HCT116 (cell line): ENCODE data around the gene PTCD1. TPM values are rescaled to one million over a fixed set of nuclear protein-coding genes. Genes with fewer than 3 reads are reported as not detected.

Experiments used
- ATAC-seq: fragments of 200-7000 bp; cut with Tn5 transposase; 2 replicates; pipeline ENCODE4 v1.9.1; 2020; ENCODE audit warnings: mild to moderate bottlenecking, moderate library complexity
- BruUV-seq: library from RNA; stranded (reverse); fragments of 400-500 nt; replicated peaks from 2 replicates; lab custom pipeline; 2021; lab: Mats Ljungman, UMichigan
- CTCF ChIA-PET: fragments of 300-600 bp; sonication (Branson Sonifier 250); formaldehyde crosslinking; loops from one replicate; lab custom pipeline; 2021; ENCODE audit warnings: antibody characterized with exemption; lab: Charles Lee
- POLR2A ChIA-PET: fragments of 300-600, 350-600 bp; sonication (Branson Sonifier 250); formaldehyde crosslinking; loops from one replicate; lab custom pipeline; 2021; ENCODE audit warnings: antibody characterized with exemption; lab: Charles Lee
- RAD21 ChIA-PET, 2 experiments: fragments of 300-600 bp; sonication (Branson Sonifier 250); formaldehyde crosslinking; loops; one replicate each; lab custom pipeline; 2023; ENCODE audit warnings: low total read pairs in 2 of 2; ENCODE audit not compliant: uncharacterized antibody in 2 of 2, unreplicated experiment in 2 of 2, low non-redundant PET in 1 of 2; lab: Charles Lee
- DNase-seq: peaks from one replicate; pipeline ENCODE4 v3.0.0-alpha.2; 2010; ENCODE audit warnings: low read depth, low spot score
- H2AFZ ChIP-seq: fragments of 200-600 bp; shearing (Covaris generic), sonication (generic); 2 replicates; pipeline ENCODE4 v1.6.1; 2017; ENCODE audit warnings: low read depth, mixed run types, mixed read lengths, antibody characterized with exemption, low read length; ENCODE audit not compliant: poor library complexity, severe bottlenecking
- H3K27ac ChIP-seq: 2 replicates; pipeline ENCODE4 v1.5.1; 2012; ENCODE audit warnings: low read depth, low read length
- H3K27me3 ChIP-seq: fragments of 200-600 bp; sonication (generic); 2 replicates; pipeline ENCODE4 v1.6.1; 2016; ENCODE audit warnings: mixed run types, low read length, mixed read lengths; ENCODE audit not compliant: insufficient read depth
- H3K36me3 ChIP-seq, 2 experiments: fragments of 200-500 bp in 1 of 2; fragments of 200-600 bp in 1 of 2; sonication (Bioruptor generic) in 1 of 2; sonication (generic) in 1 of 2; 2 replicates each; pipeline versions ENCODE4 v1.5.1 to v1.6.1; 2014 to 2016; ENCODE audit warnings: low read length in 2 of 2, inconsistent platforms in 1 of 2, mixed read lengths in 1 of 2, mixed run types in 1 of 2; ENCODE audit not compliant: insufficient read depth in 2 of 2, control insufficient read depth in 1 of 2
- H3K4me1 ChIP-seq, 2 experiments: fragments of 200-600 bp in 1 of 2; sonication (generic) in 1 of 2; 2 replicates each; pipeline versions ENCODE4 v1.5.1 to v1.6.1; 2012 to 2017; ENCODE audit warnings: low read length in 2 of 2, inconsistent platforms in 1 of 2, mild to moderate bottlenecking in 1 of 2, mixed read lengths in 1 of 2, mixed run types in 1 of 2, moderate library complexity in 1 of 2; ENCODE audit not compliant: insufficient read depth in 2 of 2, control insufficient read depth in 1 of 2
- H3K4me2 ChIP-seq: fragments of 200-600 bp; sonication (generic); 2 replicates; pipeline ENCODE4 v1.6.1; 2017; ENCODE audit warnings: mixed run types, low read length, mixed read lengths
- H3K4me3 ChIP-seq, 2 experiments: fragments of 200-600 bp in 1 of 2; sonication (generic) in 1 of 2; replicated peaks in 1 of 2; 2 replicates each; pipeline ENCODE4 v1.5.1; 2011 to 2016; ENCODE audit warnings: low read length in 2 of 2, control low read depth in 1 of 2, low read depth in 1 of 2, mild to moderate bottlenecking in 1 of 2, mixed read lengths in 1 of 2, mixed run types in 1 of 2
- H3K79me2 ChIP-seq: fragments of 200-600 bp; sonication (generic); 2 replicates; pipeline ENCODE4 v1.6.1; 2017; ENCODE audit warnings: mild to moderate bottlenecking, mixed run types, low read length, moderate library complexity, mixed read lengths; ENCODE audit not compliant: insufficient read depth
- H3K9ac ChIP-seq: fragments of 200-600 bp; sonication (generic); 2 replicates; pipeline ENCODE4 v1.6.1; 2016; ENCODE audit warnings: low read length, mixed read lengths
- H3K9me2 ChIP-seq: fragments of 200-600 bp; sonication (generic), shearing (Covaris generic); 2 replicates; pipeline ENCODE4 v1.6.1; 2017; ENCODE audit warnings: mixed run types, mild to moderate bottlenecking, moderate library complexity; ENCODE audit not compliant: insufficient read depth
- H3K9me3 ChIP-seq, 2 experiments: fragments of 200-500 bp in 1 of 2; fragments of 200-600 bp in 1 of 2; sonication (Bioruptor generic) in 1 of 2; sonication (generic) in 1 of 2; 2 replicates each; pipeline ENCODE4 v1.6.1; 2014 to 2017; ENCODE audit warnings: low read length in 2 of 2, mixed read lengths in 2 of 2, inconsistent platforms in 1 of 2, low read depth in 1 of 2, mild to moderate bottlenecking in 1 of 2, mixed run types in 1 of 2, moderate library complexity in 1 of 2; ENCODE audit not compliant: control insufficient read depth in 1 of 2, insufficient read depth in 1 of 2
- H4K20me1 ChIP-seq: fragments of 200-600 bp; sonication (generic), shearing (Covaris generic); 2 replicates; pipeline ENCODE4 v1.6.1; 2017; ENCODE audit warnings: mixed run types, mild to moderate bottlenecking, moderate library complexity; ENCODE audit not compliant: insufficient read depth
- CBX3 ChIP-seq: IDR thresholded peaks from 2 replicates; pipeline ENCODE4 v1.6.1; 2012; ENCODE audit warnings: low read depth
- CEBPB ChIP-seq: IDR thresholded peaks from 2 replicates; pipeline ENCODE4 v1.6.1; 2012; ENCODE audit warnings: low read depth
- EGR1 ChIP-seq: IDR thresholded peaks from 2 replicates; pipeline ENCODE4 v1.6.1; 2012; ENCODE audit warnings: low read depth
- EZH2 ChIP-seq: fragments of 200-600 bp; sonication (generic); IDR thresholded peaks from 2 replicates; pipeline ENCODE4 v1.6.1; 2017; ENCODE audit warnings: antibody characterized with exemption, mixed run types
- EZH2phosphoT487 ChIP-seq: fragments of 200-600 bp; IDR thresholded peaks from 2 replicates; pipeline ENCODE4 v1.6.1; 2018; ENCODE audit warnings: antibody characterized with exemption, borderline replicate concordance
- FOSL1 ChIP-seq: IDR thresholded peaks from 2 replicates; pipeline ENCODE4 v1.6.1; 2012; ENCODE audit warnings: low read depth
- POLR2A ChIP-seq: IDR thresholded peaks from 2 replicates; pipeline ENCODE4 v1.7.0; 2011; ENCODE audit warnings: borderline replicate concordance; ENCODE audit not compliant: insufficient read depth, insufficient read length; ENCODE audit errors: extremely low read depth
- POLR2AphosphoS5 ChIP-seq: IDR thresholded peaks from 2 replicates; pipeline ENCODE4 v1.6.1; 2011; ENCODE audit warnings: mild to moderate bottlenecking, low read depth, low read length, moderate library complexity
- RAD21 ChIP-seq: IDR thresholded peaks from 2 replicates; pipeline ENCODE4 v1.6.1; 2012; ENCODE audit warnings: low read depth, mild to moderate bottlenecking
- SIN3A ChIP-seq: IDR thresholded peaks from 2 replicates; pipeline ENCODE4 v1.6.1; 2012; ENCODE audit warnings: low read depth
- TCF7L2 ChIP-seq: IDR thresholded peaks from 2 replicates; pipeline ENCODE4 v1.7.0; 2011; ENCODE audit warnings: borderline replicate concordance, inconsistent platforms; ENCODE audit not compliant: insufficient read depth, insufficient read length; ENCODE audit errors: extremely low read depth
- intact Hi-C: fragments of 100-400 bp; cut with micrococcal nuclease; formaldehyde crosslinking; loops from 2 replicates; pipeline ENCODE4 v1.10.0; 2022
- total RNA-seq: library from RNA; stranded (reverse); gene quantifications from one replicate; pipeline ENCODE4 v1.2.1, GENCODE V29; 2021; ENCODE audit not compliant: unreplicated experiment
- TF ChIP-seq, protein P1 (sequence below): IDR thresholded peaks from 2 replicates; pipeline ENCODE4 v1.6.1; 2011; ENCODE audit warnings: mild to moderate bottlenecking, low read length, moderate library complexity; ENCODE audit not compliant: insufficient replicate concordance; ENCODE audit errors: extremely low read depth
- TF ChIP-seq, protein P2 (sequence below): IDR thresholded peaks from 2 replicates; pipeline ENCODE4 v1.6.1; 2012; ENCODE audit warnings: low read depth
- TF ChIP-seq, protein P3 (sequence below): IDR thresholded peaks from 2 replicates; pipeline ENCODE4 v1.6.1; 2012
- TF ChIP-seq, protein P4 (sequence below), 3 experiments: fragments of 200-600 bp in 1 of 3; sonication (generic) in 1 of 3; IDR thresholded peaks in 2 of 3; conservative IDR thresholded peaks in 1 of 3; 2 replicates each; pipeline ENCODE4 v1.5.1; 2012 to 2017; ENCODE audit warnings: low read depth in 2 of 3, low read length in 2 of 3, antibody characterized with exemption in 1 of 3, borderline replicate concordance in 1 of 3, control low read depth in 1 of 3, mild to moderate bottlenecking in 1 of 3, mixed read lengths in 1 of 3, mixed run types in 1 of 3, moderate library complexity in 1 of 3; ENCODE audit not compliant: insufficient read depth in 1 of 3

Gene PTCD1
- total RNA-seq, 1 experiment from 2014 or later, result 9.2 TPM

DNA sequence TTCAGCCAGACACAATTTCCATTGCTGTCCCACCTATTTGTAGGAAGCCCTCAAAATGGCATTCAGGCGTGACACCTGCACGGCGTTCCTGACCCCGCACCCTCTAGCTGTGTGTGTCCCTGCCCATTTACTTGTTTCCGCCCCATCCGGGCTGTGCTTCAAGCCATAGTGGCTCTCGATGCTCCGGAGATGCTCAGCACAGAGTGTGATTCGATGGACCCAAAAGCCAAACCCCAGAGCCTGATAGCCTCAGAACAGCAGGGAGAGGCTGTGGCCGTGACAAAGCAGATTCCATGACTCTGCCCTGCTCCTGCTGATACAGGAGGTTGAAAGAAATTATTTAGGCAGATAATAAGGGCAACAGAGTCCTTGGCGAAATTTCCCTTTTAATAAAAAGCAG lies 16.4 kb downstream of the PTCD1 start:
- peaks cover 26 to 45% of the 10 kb centered on the region in 2 experiments; a peak in 3 of 4 replicates for H3K36me3 ChIP-seq
- RAD21 ChIA-PET, result no interaction called here
- TF ChIP-seq CBX3 (no peak), EZH2phosphoT487 (no peak), RAD21 (no peak), SIN3A (no peak), EGR1 (no peak), POLR2A (no peak), CEBPB (no peak), TCF7L2 (no peak), EZH2 (no peak), FOSL1 (no peak), POLR2AphosphoS5 (no peak)
- TF ChIP-seq, protein P1, sequence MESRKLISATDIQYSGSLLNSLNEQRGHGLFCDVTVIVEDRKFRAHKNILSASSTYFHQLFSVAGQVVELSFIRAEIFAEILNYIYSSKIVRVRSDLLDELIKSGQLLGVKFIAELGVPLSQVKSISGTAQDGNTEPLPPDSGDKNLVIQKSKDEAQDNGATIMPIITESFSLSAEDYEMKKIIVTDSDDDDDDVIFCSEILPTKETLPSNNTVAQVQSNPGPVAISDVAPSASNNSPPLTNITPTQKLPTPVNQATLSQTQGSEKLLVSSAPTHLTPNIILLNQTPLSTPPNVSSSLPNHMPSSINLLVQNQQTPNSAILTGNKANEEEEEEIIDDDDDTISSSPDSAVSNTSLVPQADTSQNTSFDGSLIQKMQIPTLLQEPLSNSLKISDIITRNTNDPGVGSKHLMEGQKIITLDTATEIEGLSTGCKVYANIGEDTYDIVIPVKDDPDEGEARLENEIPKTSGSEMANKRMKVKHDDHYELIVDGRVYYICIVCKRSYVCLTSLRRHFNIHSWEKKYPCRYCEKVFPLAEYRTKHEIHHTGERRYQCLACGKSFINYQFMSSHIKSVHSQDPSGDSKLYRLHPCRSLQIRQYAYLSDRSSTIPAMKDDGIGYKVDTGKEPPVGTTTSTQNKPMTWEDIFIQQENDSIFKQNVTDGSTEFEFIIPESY, result no peak
- TF ChIP-seq, protein P2, sequence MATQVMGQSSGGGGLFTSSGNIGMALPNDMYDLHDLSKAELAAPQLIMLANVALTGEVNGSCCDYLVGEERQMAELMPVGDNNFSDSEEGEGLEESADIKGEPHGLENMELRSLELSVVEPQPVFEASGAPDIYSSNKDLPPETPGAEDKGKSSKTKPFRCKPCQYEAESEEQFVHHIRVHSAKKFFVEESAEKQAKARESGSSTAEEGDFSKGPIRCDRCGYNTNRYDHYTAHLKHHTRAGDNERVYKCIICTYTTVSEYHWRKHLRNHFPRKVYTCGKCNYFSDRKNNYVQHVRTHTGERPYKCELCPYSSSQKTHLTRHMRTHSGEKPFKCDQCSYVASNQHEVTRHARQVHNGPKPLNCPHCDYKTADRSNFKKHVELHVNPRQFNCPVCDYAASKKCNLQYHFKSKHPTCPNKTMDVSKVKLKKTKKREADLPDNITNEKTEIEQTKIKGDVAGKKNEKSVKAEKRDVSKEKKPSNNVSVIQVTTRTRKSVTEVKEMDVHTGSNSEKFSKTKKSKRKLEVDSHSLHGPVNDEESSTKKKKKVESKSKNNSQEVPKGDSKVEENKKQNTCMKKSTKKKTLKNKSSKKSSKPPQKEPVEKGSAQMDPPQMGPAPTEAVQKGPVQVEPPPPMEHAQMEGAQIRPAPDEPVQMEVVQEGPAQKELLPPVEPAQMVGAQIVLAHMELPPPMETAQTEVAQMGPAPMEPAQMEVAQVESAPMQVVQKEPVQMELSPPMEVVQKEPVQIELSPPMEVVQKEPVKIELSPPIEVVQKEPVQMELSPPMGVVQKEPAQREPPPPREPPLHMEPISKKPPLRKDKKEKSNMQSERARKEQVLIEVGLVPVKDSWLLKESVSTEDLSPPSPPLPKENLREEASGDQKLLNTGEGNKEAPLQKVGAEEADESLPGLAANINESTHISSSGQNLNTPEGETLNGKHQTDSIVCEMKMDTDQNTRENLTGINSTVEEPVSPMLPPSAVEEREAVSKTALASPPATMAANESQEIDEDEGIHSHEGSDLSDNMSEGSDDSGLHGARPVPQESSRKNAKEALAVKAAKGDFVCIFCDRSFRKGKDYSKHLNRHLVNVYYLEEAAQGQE, result no peak
- TF ChIP-seq, protein P3, sequence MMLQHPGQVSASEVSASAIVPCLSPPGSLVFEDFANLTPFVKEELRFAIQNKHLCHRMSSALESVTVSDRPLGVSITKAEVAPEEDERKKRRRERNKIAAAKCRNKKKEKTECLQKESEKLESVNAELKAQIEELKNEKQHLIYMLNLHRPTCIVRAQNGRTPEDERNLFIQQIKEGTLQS, result no peak
- TF ChIP-seq, protein P4, sequence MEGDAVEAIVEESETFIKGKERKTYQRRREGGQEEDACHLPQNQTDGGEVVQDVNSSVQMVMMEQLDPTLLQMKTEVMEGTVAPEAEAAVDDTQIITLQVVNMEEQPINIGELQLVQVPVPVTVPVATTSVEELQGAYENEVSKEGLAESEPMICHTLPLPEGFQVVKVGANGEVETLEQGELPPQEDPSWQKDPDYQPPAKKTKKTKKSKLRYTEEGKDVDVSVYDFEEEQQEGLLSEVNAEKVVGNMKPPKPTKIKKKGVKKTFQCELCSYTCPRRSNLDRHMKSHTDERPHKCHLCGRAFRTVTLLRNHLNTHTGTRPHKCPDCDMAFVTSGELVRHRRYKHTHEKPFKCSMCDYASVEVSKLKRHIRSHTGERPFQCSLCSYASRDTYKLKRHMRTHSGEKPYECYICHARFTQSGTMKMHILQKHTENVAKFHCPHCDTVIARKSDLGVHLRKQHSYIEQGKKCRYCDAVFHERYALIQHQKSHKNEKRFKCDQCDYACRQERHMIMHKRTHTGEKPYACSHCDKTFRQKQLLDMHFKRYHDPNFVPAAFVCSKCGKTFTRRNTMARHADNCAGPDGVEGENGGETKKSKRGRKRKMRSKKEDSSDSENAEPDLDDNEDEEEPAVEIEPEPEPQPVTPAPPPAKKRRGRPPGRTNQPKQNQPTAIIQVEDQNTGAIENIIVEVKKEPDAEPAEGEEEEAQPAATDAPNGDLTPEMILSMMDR (IDR thresholded peaks at IDR 0.05 in 2 of 3, conservative IDR thresholded peaks at IDR 0.05 in 1 of 3; ENCODE audit: borderline replicate concordance in 1 of 3, insufficient read depth in 1 of 3, low read depth in 2 of 3, low read length in 2 of 3), result no peak
- no TSS peak for BruUV-seq
- no peak overlapping the region for H2AFZ ChIP-seq
- no peaks in the 10 kb centered on the region for H3K4me1 ChIP-seq
- no peak overlapping the region for H3K4me2 ChIP-seq
- H4K20me1 ChIP-seq, result no peaks in the 10 kb centered on the region
- no peaks in the 10 kb centered on the region for H3K27me3 ChIP-seq
- H3K4me3 ChIP-seq, result no peak overlapping the region
- ATAC-seq, result no peak
- H3K27ac ChIP-seq, result no peak overlapping the region; the same call in 1 of the 2 replicates
- POLR2A ChIA-PET, result interaction anchor here (0.9 to 1.7 kb wide), 2 partner anchors 8 to 13 kb away, joined by 3 to 4 read pairs; partner anchors contain the start of genes BUD31 and PDAP1
- H3K9ac ChIP-seq, result no peak overlapping the region
- DNase-seq, result no peak
- peaks cover 14% of the 10 kb centered on the region; the same call in 1 of the 2 replicates for H3K79me2 ChIP-seq
- intact Hi-C loops, result no loop called here
- no peaks in the 10 kb centered on the region for H3K9me2 ChIP-seq
- CTCF ChIA-PET, result no interaction called here
- H3K9me3 ChIP-seq, result no peaks in the 10 kb centered on the region
